Heart left ventricle (tissue), 13 donors: Measurements from ENCODE around the gene NAPSA.

Source experiments
- CTCF ChIP-seq, 12 donors: fragments of 200-600 bp; sonication (generic) in 4 of 12; IDR thresholded peaks; one replicate each; pipeline versions ENCODE4 v1.5.0 to v1.8.0; 2018 to 2022; ENCODE audit warnings: antibody characterized with exemption in 12 of 12, mild to moderate bottlenecking in 5 of 12
- POLR2A ChIP-seq, 2 donors: fragments of 450-650 bp; IDR thresholded peaks; one replicate each; pipeline ENCODE4 v1.6.1; 2017; ENCODE audit warnings: antibody characterized with exemption in 2 of 2, mild to moderate bottlenecking in 2 of 2, moderate library complexity in 2 of 2
- donor health status: ischemic (EF 13 %, LVEDD 7.1; RV severe dilation, severe dysfunction).
- donor health status: DM: no; HTN: yes; CAD: no.
- donor health status: DM: no; HTN: no; CAD: no.
- donor health status: ischemic (EF 25% LVEDD 6.9; RV normal size, moderate dysfunction).
- donor health status: ischemic (EF 25% LVEDD 5.7; RV mildly dilated, moderate dysfunction).
- donor health status: ischemic (EF 35%, LVEDD 5.7; RV mildly dilated, moderate dysfunction).
- donor health status: nonischemic (EF 11% LVEDD 7.7; RV severe dilation, severe dysfunction).
- donor health status: DM: yes; HTN: yes; CAD: no.
- donor health status: PGD.
- donor health status: ischemic (EF 29% LVEDD 5.4; RV normal size, mild dysfunction).
- donor health status: nonischemic (EF 23%, LVEDD 6.1; RV moderate dilation, normal function).

GRCh38 chr19:50340331-50340730, 25.1 kb downstream of the NAPSA start:
- TF ChIP-seq CTCF (IDR thresholded peaks at IDR 0.05) (no peak), POLR2A (IDR thresholded peaks at IDR 0.05) (no peak)
